Large intestine (tissue), 3 donors: ENCODE measurements around the gene MDM4. TPM values are rescaled to one million over a fixed set of nuclear protein-coding genes. Genes with fewer than 3 reads are reported as not detected.
"Not testable (repeated sequence)": the region's sequence is repeated elsewhere in the genome, so short reads cannot be mapped to it uniquely, and the experiment has no call there.

Experiments used
- DNase-seq, 2 donors: peaks; one replicate each; pipeline versions ENCODE4 v3.0.0 to v3.0.0-alpha.2; 2013
- H3K27ac ChIP-seq: one replicate; pipeline ENCODE4 v1.5.1; 2013; ENCODE audit warnings: low read length
- H3K27me3 ChIP-seq: 2 replicates; pipeline ENCODE4 v1.6.1; 2013; ENCODE audit warnings: low read length; ENCODE audit not compliant: control insufficient read depth, insufficient read depth
- H3K36me3 ChIP-seq: 2 replicates; pipeline ENCODE4 v1.6.1; 2013; ENCODE audit warnings: low read length; ENCODE audit not compliant: control insufficient read depth, insufficient read depth
- H3K4me1 ChIP-seq: one replicate; pipeline ENCODE4 v1.6.1; 2013; ENCODE audit warnings: low read length; ENCODE audit not compliant: control insufficient read depth, insufficient read depth
- H3K4me3 ChIP-seq: one replicate; pipeline ENCODE4 v1.5.1; 2013; ENCODE audit warnings: low read length
- H3K9me3 ChIP-seq: one replicate; pipeline ENCODE4 v1.6.1; 2013; ENCODE audit warnings: mild to moderate bottlenecking, low read depth, low read length, moderate library complexity; ENCODE audit not compliant: control insufficient read depth
- WGBS: methylation state at CpG from one replicate; pipeline ENCODE4 v1.1.5; 2013; ENCODE audit warnings: low lambda C conversion rate; ENCODE audit not compliant: insufficient coverage; 5-methylcytosine and 5-hydroxymethylcytosine counted together
- polyA plus RNA-seq: library from polyadenylated mRNA; unstranded; fragments of 120-200 nt; gene quantifications from one replicate; pipeline ENCODE4 v1.2.1, GENCODE V29; 2013

The MDM4 gene
- polyA plus RNA-seq, 1 donor: 40.1 TPM

DNA sequence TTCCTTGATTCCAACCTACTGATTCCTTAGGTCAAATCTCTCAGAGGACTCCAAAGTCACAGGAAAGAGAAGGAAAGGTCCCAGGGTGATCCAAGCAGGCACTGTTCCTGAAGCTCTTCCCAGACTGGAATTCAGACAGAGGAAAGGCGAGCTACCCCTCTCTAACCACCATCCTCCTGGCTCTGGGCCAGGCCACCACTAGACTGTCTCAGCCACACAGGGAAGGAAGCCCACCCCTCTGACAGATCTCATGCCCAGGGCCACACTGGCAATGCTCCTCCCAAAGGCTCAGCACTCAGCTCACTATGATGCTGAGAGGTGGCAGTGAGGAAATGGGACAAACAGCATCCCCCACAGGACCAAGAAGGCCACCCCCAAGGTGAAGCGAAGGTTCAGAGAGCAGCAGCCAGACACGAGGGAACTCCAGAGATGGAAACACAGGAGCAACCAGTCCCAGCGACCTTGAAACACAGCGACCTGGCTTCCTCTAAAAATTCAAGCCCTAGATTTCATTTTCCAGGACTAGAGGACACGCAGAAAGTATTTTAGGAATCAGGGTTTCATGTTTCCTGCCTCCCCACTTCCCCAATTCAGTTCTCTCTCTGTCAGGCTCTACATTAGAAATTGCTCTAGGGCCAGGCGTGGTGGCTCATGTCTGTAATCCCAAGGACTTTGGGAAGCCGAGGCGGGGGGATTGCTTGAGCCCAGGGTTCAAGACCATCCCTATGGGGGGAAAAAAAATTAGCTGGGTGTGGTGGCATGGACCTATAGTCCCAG lies 40.4 kb upstream of the MDM4 start:
- Histone ChIP-seq H3K27me3 (no peaks in the 10 kb centered on the region), H3K4me1 (peaks cover 12% of the 10 kb centered on the region), H3K27ac (no peak overlapping the region), H3K4me3 (no peak overlapping the region), H3K36me3 (peaks cover 12% of the 10 kb centered on the region), H3K9me3 (no peaks in the 10 kb centered on the region)
- DNase-seq: no peak
- no CpG with 5 or more reads among the region's 9 CpGs for WGBS

DNA sequence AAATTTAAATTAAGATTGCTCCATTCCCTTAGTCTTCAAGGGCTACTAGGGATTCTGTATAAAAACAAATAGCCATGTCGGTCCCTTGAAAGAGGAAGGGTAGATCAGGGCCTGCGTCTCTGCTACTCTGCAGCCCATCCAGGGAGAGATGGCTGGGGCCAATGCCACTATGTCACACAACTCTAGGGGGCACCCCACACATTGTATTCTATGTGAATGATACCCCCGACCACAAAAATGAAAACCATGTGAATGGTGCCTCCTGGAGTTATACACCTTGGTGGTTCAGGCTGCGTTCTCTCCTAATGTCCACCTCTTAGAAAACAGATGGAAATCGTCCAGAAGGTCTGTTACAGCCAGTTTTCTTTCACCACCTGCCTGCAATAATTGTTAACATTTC lies 39.6 kb upstream of the MDM4 start:
- no peak overlapping the region for H3K27ac ChIP-seq
- H3K4me3 ChIP-seq: no peak overlapping the region
- peaks cover 12% of the 10 kb centered on the region for H3K4me1 ChIP-seq
- no peak for DNase-seq
- WGBS: 100% methylated on average over 1 of the region's 5 CpGs
- peaks cover 12% of the 10 kb centered on the region for H3K36me3 ChIP-seq
- no peaks in the 10 kb centered on the region for H3K9me3 ChIP-seq
- H3K27me3 ChIP-seq: no peaks in the 10 kb centered on the region

DNA sequence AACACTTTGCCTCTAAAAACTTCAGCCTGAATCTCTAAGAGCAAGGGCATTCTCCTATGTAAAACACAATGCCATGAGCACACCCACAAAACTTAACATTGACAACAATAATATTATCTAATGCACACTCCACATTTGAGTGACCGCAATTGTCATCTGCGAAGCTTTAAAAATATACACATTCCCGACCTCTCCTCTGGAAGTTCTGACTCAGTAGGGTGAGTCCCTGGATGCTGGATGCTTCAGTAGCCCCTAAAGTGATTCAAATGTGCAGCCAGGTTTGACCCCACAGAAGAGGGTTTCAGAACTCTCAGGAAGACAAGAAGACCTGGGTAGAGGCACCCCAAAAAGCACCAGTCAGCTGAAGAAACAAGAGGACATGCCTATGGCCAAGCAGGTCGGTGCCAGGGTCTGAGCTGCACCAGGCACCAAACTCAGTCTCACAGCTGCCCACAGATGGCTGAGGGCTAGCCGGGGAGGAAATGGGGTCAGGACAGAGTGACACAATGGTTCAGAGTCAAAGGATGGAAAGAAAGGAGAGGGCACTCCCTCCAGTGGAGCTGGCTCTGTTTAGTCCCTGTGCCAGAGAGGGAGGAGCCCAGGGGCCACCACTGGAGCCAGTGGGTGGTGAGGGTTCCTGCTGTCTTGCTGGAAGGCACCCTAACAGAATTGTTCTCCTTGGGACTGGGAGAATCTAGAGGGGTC lies 39.0 kb upstream of the MDM4 start:
- Histone ChIP-seq H3K27ac (no peak overlapping the region), H3K4me3 (no peak overlapping the region), H3K36me3 (peaks cover 12% of the 10 kb centered on the region), H3K4me1 (peaks cover 12% of the 10 kb centered on the region), H3K9me3 (no peaks in the 10 kb centered on the region), H3K27me3 (no peaks in the 10 kb centered on the region)
- peak in 1 of 2 donors; percentile 14 for DNase-seq
- WGBS: no CpG with 5 or more reads among the region's 5 CpGs

DNA sequence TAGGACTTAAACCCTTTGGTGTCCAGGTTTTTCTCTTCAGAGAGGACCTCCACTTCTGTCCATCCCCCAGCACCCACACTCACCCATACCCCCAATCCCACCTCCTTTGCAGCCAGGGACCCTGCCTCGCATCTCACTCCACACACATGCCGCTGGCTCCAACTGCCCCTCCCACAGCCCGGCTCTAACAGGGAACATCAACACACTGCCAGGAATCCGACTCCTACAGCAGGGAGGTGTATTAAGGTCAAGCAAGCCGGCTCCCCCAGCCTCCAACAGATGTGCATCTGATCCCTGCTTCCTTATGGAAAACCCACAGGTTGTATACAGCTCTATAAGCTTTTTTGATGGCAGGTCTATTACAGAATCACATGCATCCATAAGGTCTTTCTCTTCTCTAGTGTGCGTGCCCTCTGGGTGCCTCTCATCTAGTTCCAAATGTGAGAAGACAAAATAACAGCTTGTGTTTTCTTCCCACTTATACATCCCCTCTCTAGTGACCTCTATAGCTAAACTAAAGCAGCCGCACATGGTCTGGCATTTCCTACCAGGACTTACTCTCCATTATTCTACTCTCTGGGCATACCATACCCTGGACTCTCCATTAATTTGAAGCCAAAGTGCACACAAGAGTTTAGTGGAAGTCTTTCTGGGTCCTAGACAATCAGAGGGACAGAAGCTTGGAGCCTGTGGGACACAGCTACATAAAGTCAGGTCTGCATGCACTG lies 37.9 kb upstream of the MDM4 start:
- WGBS: 80% methylated on average over 1 of the region's 7 CpGs
- DNase-seq: no peak
- Histone ChIP-seq H3K4me3 (no peak overlapping the region), H3K27ac (no peak overlapping the region), H3K9me3 (no peaks in the 10 kb centered on the region), H3K4me1 (peaks cover 12% of the 10 kb centered on the region), H3K36me3 (peaks cover 15% of the 10 kb centered on the region), H3K27me3 (no peaks in the 10 kb centered on the region)

DNA sequence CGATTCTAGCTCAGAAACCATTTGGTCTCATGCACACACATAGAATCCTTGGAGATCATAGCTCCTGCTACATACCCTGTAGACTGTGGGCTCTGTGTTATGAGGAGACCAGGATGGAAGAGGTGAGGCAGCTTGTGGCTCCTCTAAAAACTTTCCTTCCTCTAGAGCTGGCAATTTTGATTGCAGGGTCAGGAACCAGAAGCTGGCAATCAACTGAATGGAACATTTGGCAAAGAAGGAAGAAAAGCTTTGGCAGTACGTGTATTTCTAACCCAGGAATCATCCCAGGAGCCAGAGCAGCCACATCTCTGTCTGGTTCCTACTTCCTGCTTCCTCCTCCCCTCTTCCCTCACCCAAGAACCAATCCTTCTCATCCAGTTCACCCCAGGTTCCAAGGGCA lies 37.3 kb upstream of the MDM4 start:
- no peak for DNase-seq
- no CpG with 5 or more reads among the region's 2 CpGs for WGBS
- H3K36me3 ChIP-seq: peaks cover 15% of the 10 kb centered on the region
- H3K9me3 ChIP-seq: no peaks in the 10 kb centered on the region
- H3K27me3 ChIP-seq: no peaks in the 10 kb centered on the region
- H3K27ac ChIP-seq: no peak overlapping the region
- peaks cover 12% of the 10 kb centered on the region for H3K4me1 ChIP-seq
- H3K4me3 ChIP-seq: no peak overlapping the region

DNA sequence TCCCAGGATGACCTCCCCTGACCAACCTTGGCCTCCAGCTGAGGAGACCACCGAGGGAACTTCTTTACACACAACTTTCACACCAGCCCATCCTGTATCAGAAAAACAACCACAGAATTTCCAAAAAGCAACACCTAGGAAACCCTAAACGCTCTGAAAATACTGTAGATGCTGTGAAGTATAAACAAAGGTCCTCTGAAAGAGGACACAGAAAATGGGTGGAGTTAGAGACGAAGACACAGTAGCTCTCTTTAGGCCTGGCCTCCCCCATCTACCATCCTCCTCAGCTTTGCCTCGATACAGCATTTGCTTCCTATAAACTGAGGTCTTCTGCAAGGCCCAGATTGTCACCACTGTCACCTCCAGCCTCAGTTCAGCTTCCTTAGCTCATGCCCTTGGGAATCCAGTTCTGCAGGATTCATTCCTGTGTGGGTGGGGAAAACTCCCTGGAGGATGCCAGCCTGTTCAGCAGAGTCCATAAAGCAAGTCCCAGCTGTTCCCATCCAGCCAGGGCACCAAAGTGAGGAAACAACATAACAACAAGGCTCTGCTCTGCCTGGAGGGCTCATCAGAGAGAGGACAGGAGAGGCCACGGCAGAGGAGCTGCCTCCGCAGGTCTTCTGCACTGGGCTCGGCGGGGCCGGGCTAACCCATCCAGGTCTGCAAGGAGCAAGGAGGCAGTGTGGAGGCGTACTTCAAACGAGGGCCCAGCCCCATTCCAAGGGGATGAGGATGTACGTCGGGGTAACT lies 36.6 kb upstream of the MDM4 start:
- Histone ChIP-seq H3K27me3 (no peaks in the 10 kb centered on the region), H3K36me3 (peaks cover 15% of the 10 kb centered on the region), H3K4me3 (no peak overlapping the region), H3K4me1 (peaks cover 12% of the 10 kb centered on the region), H3K9me3 (no peaks in the 10 kb centered on the region), H3K27ac (no peak overlapping the region)
- peak in 1 of 2 donors; percentile 48 for DNase-seq
- no CpG with 5 or more reads among the region's 13 CpGs for WGBS

DNA sequence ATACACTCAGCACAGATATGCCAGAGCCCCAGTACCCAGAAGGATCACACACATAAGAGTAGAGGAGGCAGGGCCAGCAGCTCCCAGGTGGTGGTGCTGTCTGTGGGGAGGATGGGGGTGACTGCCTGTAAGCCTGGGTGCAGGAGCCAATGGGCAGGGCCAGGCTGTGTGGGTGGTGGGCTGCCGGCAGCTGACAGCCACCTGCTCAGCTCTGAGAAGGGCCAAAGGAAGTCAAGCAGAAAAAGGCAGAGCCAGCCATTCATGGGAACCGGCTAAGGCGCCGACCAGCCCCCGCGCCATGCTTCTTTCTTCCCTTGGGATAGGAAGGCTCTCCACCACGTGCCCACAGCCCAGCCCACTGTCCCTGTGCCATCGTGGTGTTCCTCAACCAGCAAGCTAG lies 35.7 kb upstream of the MDM4 start:
- H3K27me3 ChIP-seq: no peaks in the 10 kb centered on the region
- DNase-seq: no peak
- no peaks in the 10 kb centered on the region for H3K9me3 ChIP-seq
- H3K36me3 ChIP-seq: peaks cover 15% of the 10 kb centered on the region
- H3K27ac ChIP-seq: no peak overlapping the region
- no peak overlapping the region for H3K4me3 ChIP-seq
- H3K4me1 ChIP-seq: peaks cover 12% of the 10 kb centered on the region
- WGBS: no CpG with 5 or more reads among the region's 8 CpGs

DNA sequence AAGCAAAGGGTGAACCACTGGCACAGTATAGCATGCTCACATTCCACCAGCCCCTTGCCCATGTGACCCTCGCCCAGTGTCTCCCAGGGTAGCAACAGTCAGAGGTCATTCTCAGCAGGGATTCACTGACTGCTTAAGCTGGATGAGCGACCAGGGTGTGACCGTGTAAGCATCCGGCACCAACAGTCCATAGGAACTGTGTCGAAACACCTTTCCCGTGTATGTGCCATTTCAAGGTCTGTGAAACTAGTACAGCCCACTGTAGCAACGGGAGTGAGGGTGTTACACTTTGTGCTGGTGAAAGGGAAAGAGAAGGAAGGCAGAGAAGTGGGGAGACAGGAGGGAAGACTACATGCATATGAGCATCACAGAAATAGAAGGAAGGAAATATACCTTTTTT lies 32.4 kb upstream of the MDM4 start:
- peaks cover 12% of the 10 kb centered on the region for H3K36me3 ChIP-seq
- H3K9me3 ChIP-seq: no peaks in the 10 kb centered on the region
- H3K4me1 ChIP-seq: peaks cover 6% of the 10 kb centered on the region
- H3K27me3 ChIP-seq: no peaks in the 10 kb centered on the region
- no CpG with 5 or more reads among the region's 7 CpGs for WGBS
- H3K27ac ChIP-seq: peak overlapping the region; percentile 36
- peak in 1 of 2 donors; percentile 65 for DNase-seq
- H3K4me3 ChIP-seq: no peak overlapping the region

DNA sequence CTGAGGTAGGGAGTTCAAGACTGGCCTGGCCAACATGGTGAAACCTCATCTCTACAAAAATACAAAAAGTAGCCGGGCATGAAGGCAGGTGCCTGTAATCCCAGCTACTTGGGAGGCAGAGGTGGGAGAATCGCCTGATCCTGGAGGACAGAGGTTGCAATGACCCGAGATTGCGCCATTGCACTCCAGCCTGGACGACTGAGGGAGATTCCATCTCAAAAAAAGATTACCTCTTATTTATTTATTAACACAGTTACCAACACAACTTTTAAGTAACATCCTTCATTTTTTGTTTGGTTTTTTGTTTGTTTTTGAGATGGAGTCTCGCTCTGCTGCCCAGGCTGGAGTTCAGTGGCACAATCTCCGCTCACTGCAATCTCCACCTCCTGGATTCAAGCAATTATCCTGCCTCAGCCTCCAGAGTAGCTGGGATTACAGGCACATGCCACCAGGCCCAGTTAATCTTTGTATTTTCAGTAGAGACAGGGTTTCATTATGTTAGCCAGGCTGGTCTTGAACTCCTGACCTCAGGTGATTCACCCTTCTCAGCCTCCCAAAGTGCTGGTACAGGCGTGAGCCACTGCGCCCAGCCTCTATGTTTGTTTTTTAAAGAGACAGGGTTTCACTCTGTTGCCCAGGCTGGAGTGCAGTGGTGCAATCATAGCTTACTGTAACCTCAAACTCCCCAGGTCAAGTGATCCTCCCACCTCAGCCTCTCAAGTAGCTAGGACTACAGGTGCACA lies 29.5 kb upstream of the MDM4 start:
- not testable (repeated sequence) for H3K27ac ChIP-seq, H3K9me3 ChIP-seq
- WGBS: 100% methylated on average over 1 of the region's 9 CpGs

More for the DNA sequence above, 29.5 kb upstream of the MDM4 start:
- H3K36me3 ChIP-seq: peaks cover 15% of the 10 kb centered on the region
- not testable (repeated sequence) for H3K4me3 ChIP-seq, H3K4me1 ChIP-seq, DNase-seq, H3K27me3 ChIP-seq
